A673 (cell line): ENCODE results near the gene HPCAL1. TPM values are rescaled to one million over a fixed set of nuclear protein-coding genes. Genes with fewer than 3 reads are reported as not detected.

Experiments
- BruUV-seq: library from RNA; stranded (reverse); fragments of 400-500 nt; replicated peaks from 2 replicates; lab custom pipeline; 2021; lab: Mats Ljungman, UMichigan
- CTCF ChIA-PET: fragments of 300-600 bp; sonication (Branson Sonifier 250); formaldehyde crosslinking; loops from one replicate; lab custom pipeline; 2022; ENCODE audit warnings: antibody characterized with exemption; lab: Charles Lee
- POLR2A ChIA-PET: fragments of 300-600 bp; sonication (Branson Sonifier 250); formaldehyde crosslinking; loops from one replicate; lab custom pipeline; 2022; ENCODE audit warnings: antibody characterized with exemption; ENCODE audit not compliant: low non-redundant PET; lab: Charles Lee
- DNase-seq: peaks from one replicate; pipeline ENCODE4 v3.0.0-alpha.2; 2015; ENCODE audit warnings: low spot score
- H3K27ac ChIP-seq: fragments of 200-600 bp; sonication (generic); 2 replicates; pipeline ENCODE4 v1.5.1; 2016; ENCODE audit warnings: mixed run types, low read depth, mild to moderate bottlenecking, mixed read lengths, antibody characterized with exemption, low read length; ENCODE audit not compliant: poor library complexity, severe bottlenecking
- H3K27me3 ChIP-seq: fragments of 200-600 bp; sonication (generic); replicated peaks from 2 replicates; pipeline ENCODE4 v1.6.1; 2017; ENCODE audit warnings: mixed run types, low read depth, mild to moderate bottlenecking, mixed read lengths, antibody characterized with exemption, low read length; ENCODE audit not compliant: insufficient read depth, poor library complexity
- H3K36me3 ChIP-seq: fragments of 200-600 bp; sonication (generic); 2 replicates; pipeline ENCODE4 v1.6.1; 2016; ENCODE audit warnings: mixed run types, mild to moderate bottlenecking, mixed read lengths, antibody characterized with exemption, low read length; ENCODE audit not compliant: insufficient read depth, poor library complexity, severe bottlenecking
- H3K4me1 ChIP-seq: fragments of 200-600 bp; sonication (generic); 2 replicates; pipeline ENCODE4 v1.6.1; 2017; ENCODE audit warnings: mixed run types, mild to moderate bottlenecking, mixed read lengths, antibody characterized with exemption, low read length; ENCODE audit not compliant: insufficient read depth, poor library complexity, severe bottlenecking
- H3K4me3 ChIP-seq: fragments of 200-600 bp; sonication (generic); 2 replicates; pipeline ENCODE4 v1.5.1; 2016; ENCODE audit warnings: low read depth, mixed run types, mild to moderate bottlenecking, mixed read lengths, low read length; ENCODE audit not compliant: poor library complexity, severe bottlenecking
- H3K9me3 ChIP-seq: fragments of 200-600 bp; sonication (generic); 2 replicates; pipeline ENCODE4 v1.6.1; 2016; ENCODE audit warnings: mixed run types, low read depth, mild to moderate bottlenecking, mixed read lengths, antibody characterized with exemption, low read length; ENCODE audit not compliant: poor library complexity, severe bottlenecking
- EZH2 ChIP-seq: fragments of 200-600 bp; sonication (generic); IDR thresholded peaks from 2 replicates; pipeline ENCODE4 v1.6.1; 2017; ENCODE audit warnings: borderline replicate concordance, low read depth, mild to moderate bottlenecking, mixed read lengths, antibody characterized with exemption, low read length; ENCODE audit not compliant: poor library complexity, severe bottlenecking
- intact Hi-C: fragments of 100-400 bp; cut with micrococcal nuclease; formaldehyde crosslinking; loops from one replicate; pipeline ENCODE4 v1.10.0; 2022; ENCODE audit not compliant: unreplicated experiment
- total RNA-seq: library from RNA; stranded (reverse); gene quantifications from 2 replicates; pipeline ENCODE4 v1.2.3, GENCODE V29; 2021
- TF ChIP-seq, protein P1 (sequence below): fragments of 300-800, 200-600 bp; sonication (generic); conservative IDR thresholded peaks from 2 replicates; pipeline ENCODE4 v1.5.1; 2017; ENCODE audit warnings: low read depth, mild to moderate bottlenecking, antibody characterized with exemption, low read length, moderate library complexity, mixed read lengths

HPCAL1 gene
- total RNA-seq, 1 experiment from 2014 or later, result 9.7 TPM

GRCh38 chr2:10354399-10354798 lies 51.7 kb downstream of the HPCAL1 start:
- no peaks in the 10 kb centered on the region for H3K36me3 ChIP-seq
- H3K9me3 ChIP-seq, result no peaks in the 10 kb centered on the region
- ChIA-PET CTCF (no interaction called here), POLR2A (no interaction called here)
- TF ChIP-seq EZH2, result no peak
- TF ChIP-seq, protein P1, sequence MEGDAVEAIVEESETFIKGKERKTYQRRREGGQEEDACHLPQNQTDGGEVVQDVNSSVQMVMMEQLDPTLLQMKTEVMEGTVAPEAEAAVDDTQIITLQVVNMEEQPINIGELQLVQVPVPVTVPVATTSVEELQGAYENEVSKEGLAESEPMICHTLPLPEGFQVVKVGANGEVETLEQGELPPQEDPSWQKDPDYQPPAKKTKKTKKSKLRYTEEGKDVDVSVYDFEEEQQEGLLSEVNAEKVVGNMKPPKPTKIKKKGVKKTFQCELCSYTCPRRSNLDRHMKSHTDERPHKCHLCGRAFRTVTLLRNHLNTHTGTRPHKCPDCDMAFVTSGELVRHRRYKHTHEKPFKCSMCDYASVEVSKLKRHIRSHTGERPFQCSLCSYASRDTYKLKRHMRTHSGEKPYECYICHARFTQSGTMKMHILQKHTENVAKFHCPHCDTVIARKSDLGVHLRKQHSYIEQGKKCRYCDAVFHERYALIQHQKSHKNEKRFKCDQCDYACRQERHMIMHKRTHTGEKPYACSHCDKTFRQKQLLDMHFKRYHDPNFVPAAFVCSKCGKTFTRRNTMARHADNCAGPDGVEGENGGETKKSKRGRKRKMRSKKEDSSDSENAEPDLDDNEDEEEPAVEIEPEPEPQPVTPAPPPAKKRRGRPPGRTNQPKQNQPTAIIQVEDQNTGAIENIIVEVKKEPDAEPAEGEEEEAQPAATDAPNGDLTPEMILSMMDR, result no peak
- H3K27me3 ChIP-seq, result no peaks in the 10 kb centered on the region
- H3K4me1 ChIP-seq, result no peaks in the 10 kb centered on the region
- BruUV-seq, result no TSS peak
- no peak overlapping the region for H3K4me3 ChIP-seq
- no peak overlapping the region for H3K27ac ChIP-seq
- DNase-seq, result no peak
- intact Hi-C loops, result no loop called here

GRCh38 chr2:10355471-10356438 lies 53.1 kb downstream of the HPCAL1 start:
- Histone ChIP-seq H3K9me3 (no peaks in the 10 kb centered on the region), H3K27me3 (no peaks in the 10 kb centered on the region), H3K4me1 (peaks cover 1% of the 10 kb centered on the region), H3K36me3 (no peaks in the 10 kb centered on the region), H3K4me3 (no peak overlapping the region), H3K27ac (no peak overlapping the region)
- DNase-seq, result no peak
- no TSS peak for BruUV-seq
- TF ChIP-seq, protein P1, result no peak
- no peak for TF ChIP-seq EZH2
- CTCF ChIA-PET, result no interaction called here
- POLR2A ChIA-PET, result no interaction called here
- intact Hi-C loops, result no loop called here

GRCh38 chr2:10356439-10356811 lies 53.7 kb downstream of the HPCAL1 start:
- H3K4me3 ChIP-seq, result no peak overlapping the region
- intact Hi-C loops, result no loop called here
- DNase-seq, result no peak
- no TSS peak for BruUV-seq
- no peaks in the 10 kb centered on the region for H3K9me3 ChIP-seq
- H3K4me1 ChIP-seq, result peaks cover 8% of the 10 kb centered on the region
- ChIA-PET CTCF (no interaction called here), POLR2A (no interaction called here)
- no peak overlapping the region for H3K27ac ChIP-seq
- no peaks in the 10 kb centered on the region for H3K36me3 ChIP-seq
- no peaks in the 10 kb centered on the region for H3K27me3 ChIP-seq
- TF ChIP-seq, protein P1, result no peak
- TF ChIP-seq EZH2, result no peak
